GM19397 (cell line): Measurements from ENCODE around the gene WDSUB1.

Experiments used
- ATAC-seq: cut with Tn5 transposase; IDR thresholded peaks from one replicate; pipeline ENCODE4 v1.9.1; 2021; ENCODE audit warnings: mild to moderate bottlenecking, moderate library complexity; ENCODE audit not compliant: unreplicated experiment

Gene WDSUB1

GRCh38 chr2:159285929-159286708 lies at the start of gene WDSUB1:
Gene WDSUB1 (minus strand): TSS chr2:159286703. CDS start chr2:159283069, 3,634 bp downstream.
- peak; percentile 29 for ATAC-seq

GRCh38 chr2:159326569-159327255 lies 40.2 kb upstream of the WDSUB1 start:
- ATAC-seq, result no peak

GRCh38 chr2:159322419-159322818 lies 35.9 kb upstream of the WDSUB1 start:
- no peak for ATAC-seq

DNA sequence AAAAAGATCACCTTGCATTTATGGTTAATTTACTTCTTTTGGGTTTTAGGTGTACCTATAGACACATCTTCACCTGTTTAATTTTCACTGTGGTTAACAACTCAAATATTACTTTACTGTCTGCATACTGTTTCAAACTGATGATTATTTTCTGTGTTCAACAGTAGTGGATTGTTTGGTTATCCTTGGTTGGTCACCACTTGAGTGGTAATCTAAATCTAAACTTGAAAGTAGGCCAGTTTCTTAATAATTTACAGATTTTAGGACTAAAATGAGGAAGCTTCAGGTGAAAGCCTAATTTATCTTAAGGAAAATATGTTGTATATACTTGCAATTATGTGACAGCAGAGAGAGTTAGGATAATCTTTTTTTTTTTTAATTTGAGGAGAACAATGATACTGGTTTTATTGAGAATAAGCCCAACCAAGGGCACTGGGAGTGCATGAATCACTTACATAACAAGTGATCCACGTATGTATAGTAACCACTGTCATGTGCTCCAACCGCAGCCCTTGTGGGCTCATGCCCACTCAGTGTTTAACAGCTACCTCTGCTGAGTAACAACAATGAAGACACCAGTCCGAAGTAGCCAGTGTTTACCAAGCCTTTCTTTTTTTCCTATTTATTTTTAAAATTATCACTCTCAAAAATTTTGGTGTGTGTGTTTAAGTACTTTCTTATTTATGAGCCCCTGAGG lies 31.0 kb upstream of the WDSUB1 start:
- ATAC-seq, result no peak

DNA sequence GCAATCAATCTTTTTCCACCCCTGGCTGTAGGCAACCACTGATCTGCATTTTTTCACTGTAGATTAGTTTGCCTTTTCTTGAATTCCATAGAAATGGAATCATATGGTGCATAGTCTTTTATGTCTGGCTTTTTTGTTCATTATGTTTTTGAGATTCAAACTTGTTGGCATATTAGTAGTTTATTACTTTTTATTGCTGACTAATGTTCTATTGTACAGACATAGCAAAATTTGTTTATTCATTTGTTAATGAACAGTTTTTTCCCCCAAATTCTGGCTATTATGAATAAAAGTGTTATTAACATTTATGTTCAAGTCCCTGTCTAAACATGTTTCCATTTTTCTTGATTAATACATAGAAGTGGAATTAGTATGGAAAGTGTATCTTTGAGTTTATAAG lies 21.4 kb upstream of the WDSUB1 start:
- no peak for ATAC-seq

DNA sequence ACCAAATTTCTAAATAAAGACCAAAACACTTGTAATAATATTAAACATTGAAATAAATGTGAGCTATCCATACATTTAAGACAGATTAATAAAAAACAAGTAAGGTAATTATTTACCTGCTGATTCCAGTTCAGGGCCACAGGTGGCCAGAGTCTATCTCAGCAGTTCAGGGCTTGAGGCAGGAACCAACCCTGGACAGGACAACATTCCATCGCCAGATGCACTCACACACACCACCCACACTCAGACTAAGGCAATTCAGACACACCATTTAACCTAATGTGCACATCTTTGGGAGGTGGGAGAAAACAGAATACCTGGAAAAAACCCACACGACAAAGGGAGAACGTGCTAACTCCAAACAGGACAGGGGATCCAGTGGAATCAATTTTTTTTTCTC lies 14.1 kb upstream of the WDSUB1 start:
- no peak for ATAC-seq

DNA sequence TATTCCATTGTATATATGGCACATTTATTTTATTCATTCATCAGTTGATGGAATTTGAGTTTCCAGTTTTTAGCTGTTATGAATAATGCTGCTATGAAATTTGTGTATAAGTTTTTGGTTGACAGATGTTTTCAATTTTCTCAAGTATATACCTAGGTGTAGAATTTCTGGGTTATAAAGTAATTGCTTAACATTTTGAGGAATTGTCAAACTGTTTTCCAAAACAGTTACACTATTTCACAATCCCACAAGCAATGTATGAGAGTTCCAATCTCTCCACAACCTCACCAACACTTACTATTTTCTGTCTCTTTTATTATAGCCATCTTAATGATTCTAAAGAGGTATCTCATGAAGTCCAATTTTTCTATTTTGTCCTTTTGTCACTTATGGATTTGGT lies 12.5 kb upstream of the WDSUB1 start:
- no peak for ATAC-seq

- ATAC-seq, result no peak
Measured at GRCh38 chr2:159297042-159297707, 10.7 kb upstream of the WDSUB1 start.

DNA sequence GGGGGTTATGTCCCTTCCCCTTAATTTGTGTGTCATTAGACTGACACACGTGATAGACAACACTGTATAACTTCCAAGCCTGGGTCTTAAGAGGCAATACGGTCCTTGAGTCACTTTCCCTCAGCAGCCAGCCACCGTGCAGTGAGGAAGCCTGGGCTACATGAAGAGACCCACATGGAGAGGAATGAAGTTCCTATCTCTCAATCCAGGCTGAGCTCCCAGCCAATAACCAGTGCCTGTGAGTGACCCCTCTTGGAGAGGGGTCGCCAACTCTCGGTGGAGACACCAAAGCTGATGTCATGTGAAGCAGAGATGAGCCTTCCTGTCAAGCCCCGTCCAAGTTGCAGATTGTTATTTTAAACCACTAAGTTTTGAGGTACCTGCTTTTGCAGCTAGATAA lies 5.7 kb upstream of the WDSUB1 start:
- no peak for ATAC-seq

DNA sequence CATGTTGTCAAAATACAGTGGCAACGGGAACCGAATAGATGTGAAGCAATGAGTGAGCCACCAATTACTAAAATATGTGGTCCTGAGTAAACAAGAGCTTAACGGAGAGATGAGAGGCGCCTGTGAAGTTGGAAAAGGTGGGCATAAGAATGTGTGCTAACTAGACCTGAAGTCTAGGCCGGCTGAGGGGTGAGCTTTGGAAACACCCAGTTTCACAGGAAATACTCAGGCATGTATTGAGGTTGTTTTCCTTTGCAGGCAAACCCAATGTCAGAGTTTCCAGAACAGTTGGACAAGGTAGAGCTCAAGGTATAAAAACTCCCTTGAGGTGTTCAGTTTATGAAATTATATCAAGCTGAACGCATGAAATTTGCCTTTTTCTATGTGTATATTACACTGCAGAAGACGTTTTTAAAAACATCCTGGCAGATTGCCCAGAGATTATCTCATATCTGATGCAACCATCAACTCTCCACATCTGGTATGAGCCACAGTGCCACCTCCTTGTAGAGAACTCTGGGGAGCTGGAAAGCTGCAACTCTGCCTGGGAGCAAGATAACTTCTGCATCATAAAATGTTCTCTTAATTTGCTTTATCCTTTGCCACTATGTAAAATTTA lies 3.9 kb upstream of the WDSUB1 start:
- no peak for ATAC-seq

DNA sequence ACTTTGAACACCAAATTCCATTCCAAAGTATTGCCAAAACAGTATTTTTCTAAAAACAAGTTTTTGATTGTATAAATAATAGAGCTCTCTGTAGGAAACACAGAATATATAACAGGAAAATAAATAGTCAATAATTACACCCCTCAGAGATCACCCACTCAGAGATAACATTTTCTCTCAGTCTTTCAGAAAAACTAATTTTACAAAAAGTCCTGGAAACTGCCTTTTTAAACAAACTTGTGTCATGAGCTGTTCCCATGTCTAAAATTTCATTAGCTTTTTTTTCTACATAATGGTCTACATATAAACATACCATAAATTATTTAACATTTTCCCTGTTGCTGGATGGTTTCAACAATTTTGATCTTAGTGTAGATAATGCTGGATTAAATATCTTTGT lies 1.2 kb upstream of the WDSUB1 start:
- ATAC-seq, result no peak

- ATAC-seq, result peak; percentile 87
Measured at GRCh38 chr2:159286709-159287441, 372 bp upstream of the WDSUB1 start.

DNA sequence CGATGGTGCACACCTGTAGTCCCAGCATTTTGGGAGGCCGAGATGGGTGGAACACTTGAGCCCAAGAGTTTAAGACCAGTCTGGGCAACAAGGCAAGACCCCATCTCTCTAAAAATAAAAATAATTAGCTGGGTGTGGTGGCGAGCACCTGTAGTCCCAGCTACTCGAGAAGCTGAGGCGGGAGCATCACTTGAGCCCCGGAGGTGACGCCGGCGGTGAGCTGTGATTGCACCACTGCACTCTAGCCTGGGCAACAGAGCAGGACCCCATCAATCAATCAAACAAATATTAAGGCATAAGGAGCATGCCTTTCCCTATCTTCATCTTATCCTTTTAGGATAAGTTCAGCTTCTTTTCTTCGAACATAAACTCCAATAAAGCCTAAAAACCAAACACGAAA lies 1.1 kb downstream of the WDSUB1 start:
- no peak for ATAC-seq

- no peak for ATAC-seq
Measured at GRCh38 chr2:159283529-159283928, 3.0 kb downstream of the WDSUB1 start.

- ATAC-seq, result no peak
Measured at GRCh38 chr2:159281002-159281401, 5.5 kb downstream of the WDSUB1 start.

GRCh38 chr2:159279700-159280099 lies 6.8 kb downstream of the WDSUB1 start:
- ATAC-seq, result no peak

DNA sequence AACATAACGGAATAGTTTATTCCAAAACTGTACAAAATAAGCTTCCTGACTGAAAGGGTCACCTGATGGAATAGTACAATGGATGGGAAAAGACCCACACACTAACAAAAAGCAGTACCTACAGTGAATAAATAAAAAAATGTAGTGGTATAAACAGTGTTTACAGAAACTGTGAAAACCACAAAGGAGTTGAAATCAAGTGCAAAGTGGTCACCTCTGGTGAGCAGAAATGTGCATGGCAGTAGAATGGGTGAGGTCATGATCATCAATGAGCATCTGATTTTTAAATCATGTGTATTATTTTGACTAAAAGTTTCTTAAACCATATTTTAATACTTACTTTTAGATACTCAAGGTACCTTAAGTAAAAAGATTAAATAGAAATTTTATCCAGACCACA lies 11.4 kb downstream of the WDSUB1 start:
- no peak for ATAC-seq

DNA sequence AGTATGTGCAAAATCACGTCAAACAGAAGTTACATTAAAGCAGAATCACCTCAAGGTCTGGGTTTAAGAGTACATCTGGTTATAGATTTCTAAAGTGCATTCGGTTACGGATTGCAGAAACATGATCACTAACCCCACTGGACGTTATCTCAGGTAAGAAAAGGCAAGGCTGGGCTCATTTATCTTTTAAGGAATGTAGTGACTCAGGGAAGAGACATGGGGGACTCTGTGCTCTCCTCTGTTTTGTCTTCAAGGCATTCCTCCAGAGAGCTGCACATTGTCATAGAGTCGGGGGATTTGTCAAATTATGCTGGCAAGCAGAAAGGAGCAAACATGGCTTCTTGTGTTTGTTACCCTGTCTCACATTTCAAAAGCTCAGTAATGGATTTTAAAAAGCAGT lies 14.3 kb downstream of the WDSUB1 start:
- no peak for ATAC-seq

- no peak for ATAC-seq
Measured at GRCh38 chr2:159270744-159271379, 15.6 kb downstream of the WDSUB1 start.

- ATAC-seq, result no peak
Measured at GRCh38 chr2:159267921-159268320, 18.6 kb downstream of the WDSUB1 start.
